Measurements from ENCODE around the gene RELN.

The RELN gene

GRCh38 chr7:103437623-103438022, 551.8 kb downstream of the RELN start:
- Histone ChIP-seq H3K4me1 (ENCODE audit: insufficient read depth, low read length, severe bottlenecking) (no peaks in the 10 kb centered on the region), H4K20me1 (ENCODE audit: insufficient read depth, low read length) (no peaks in the 10 kb centered on the region), H3K9me3 (ENCODE audit: low read length) (no peaks in the 10 kb centered on the region), H3K4me3 (ENCODE audit: low read depth, low read length, poor library complexity, severe bottlenecking) (no peak overlapping the region), H3F3A (ENCODE audit: insufficient read depth, low read length) (no peaks in the 10 kb centered on the region), H3K79me2 (ENCODE audit: insufficient read depth, low read length) (no peaks in the 10 kb centered on the region), H3K4me2 (ENCODE audit: low read length) (no peak overlapping the region), H3K27ac (ENCODE audit: low read depth, low read length, poor library complexity, severe bottlenecking) (no peak overlapping the region), H3K9me2 (ENCODE audit: low read depth, low read length) (no peaks in the 10 kb centered on the region), H3K27me3 (ENCODE audit: insufficient read depth, low read length) (no peaks in the 10 kb centered on the region), H3K36me3 (ENCODE audit: insufficient read depth, low read length) (no peaks in the 10 kb centered on the region), H3K9ac (ENCODE audit: low read length) (no peak overlapping the region), H2AFZ (ENCODE audit: low read length) (no peak overlapping the region)
- no peak for TF ChIP-seq CTCF (IDR thresholded peaks at IDR 0.05; ENCODE audit: low read length)
- no peak for TF ChIP-seq EZH2 (IDR thresholded peaks at IDR 0.05; ENCODE audit: borderline replicate concordance, low read length)

- no peaks in the 10 kb centered on the region for H3K79me2 ChIP-seq (ENCODE audit: insufficient read depth, low read length)
- no peaks in the 10 kb centered on the region for H3K4me1 ChIP-seq (ENCODE audit: insufficient read depth, low read length, severe bottlenecking)
- no peaks in the 10 kb centered on the region for H3K27me3 ChIP-seq (ENCODE audit: insufficient read depth, low read length)
- H2AFZ ChIP-seq (ENCODE audit: low read length) = no peak overlapping the region
- H3F3A ChIP-seq (ENCODE audit: insufficient read depth, low read length) = no peaks in the 10 kb centered on the region
- H4K20me1 ChIP-seq (ENCODE audit: insufficient read depth, low read length) = no peaks in the 10 kb centered on the region
- no peaks in the 10 kb centered on the region for H3K9me3 ChIP-seq (ENCODE audit: low read length)
- H3K9me2 ChIP-seq (ENCODE audit: low read depth, low read length) = no peaks in the 10 kb centered on the region
- H3K9ac ChIP-seq (ENCODE audit: low read length) = no peak overlapping the region
- no peak overlapping the region for H3K27ac ChIP-seq (ENCODE audit: low read depth, low read length, poor library complexity, severe bottlenecking)
- no peak overlapping the region for H3K4me3 ChIP-seq (ENCODE audit: low read depth, low read length, poor library complexity, severe bottlenecking)
- H3K4me2 ChIP-seq (ENCODE audit: low read length) = no peak overlapping the region
- TF ChIP-seq EZH2 (IDR thresholded peaks at IDR 0.05; ENCODE audit: borderline replicate concordance, low read length) (no peak), CTCF (IDR thresholded peaks at IDR 0.05; ENCODE audit: low read length) (no peak)
- no peaks in the 10 kb centered on the region for H3K36me3 ChIP-seq (ENCODE audit: insufficient read depth, low read length)
Observed at GRCh38 chr7:103432712-103433111, 556.7 kb downstream of the RELN start.

- H3K4me2 ChIP-seq (ENCODE audit: low read length) = no peak overlapping the region
- no peak overlapping the region for H3K27ac ChIP-seq (ENCODE audit: low read depth, low read length, poor library complexity, severe bottlenecking)
- no peaks in the 10 kb centered on the region for H3K36me3 ChIP-seq (ENCODE audit: insufficient read depth, low read length)
- H3K79me2 ChIP-seq (ENCODE audit: insufficient read depth, low read length) = no peaks in the 10 kb centered on the region
- no peak overlapping the region for H3K4me3 ChIP-seq (ENCODE audit: low read depth, low read length, poor library complexity, severe bottlenecking)
- H3F3A ChIP-seq (ENCODE audit: insufficient read depth, low read length) = no peaks in the 10 kb centered on the region
- H3K9ac ChIP-seq (ENCODE audit: low read length) = no peak overlapping the region
- H4K20me1 ChIP-seq (ENCODE audit: insufficient read depth, low read length) = no peaks in the 10 kb centered on the region
- TF ChIP-seq CTCF (IDR thresholded peaks at IDR 0.05; ENCODE audit: low read length) = no peak; the same call in 1 of the 2 replicates
- TF ChIP-seq EZH2 (IDR thresholded peaks at IDR 0.05; ENCODE audit: borderline replicate concordance, low read length) = no peak
- no peaks in the 10 kb centered on the region for H3K27me3 ChIP-seq (ENCODE audit: insufficient read depth, low read length)
- H3K9me3 ChIP-seq (ENCODE audit: low read length) = no peaks in the 10 kb centered on the region
- H3K9me2 ChIP-seq (ENCODE audit: low read depth, low read length) = no peaks in the 10 kb centered on the region
- H3K4me1 ChIP-seq (ENCODE audit: insufficient read depth, low read length, severe bottlenecking) = no peaks in the 10 kb centered on the region
- H2AFZ ChIP-seq (ENCODE audit: low read length) = no peak overlapping the region
Observed at GRCh38 chr7:103425177-103425576, 564.3 kb downstream of the RELN start.

Measured in OCI-LY1 (cell line).